ENCODE measurements around the gene DIS3L2.
"Not testable (repeated sequence)": the region's sequence is repeated elsewhere in the genome, so short reads cannot be mapped to it uniquely, and the experiment has no call there.

Gene DIS3L2

GRCh38 chr2:231946241-231946814, 15.2 kb upstream of the DIS3L2 start:
- TF ChIP-seq CTCF (IDR thresholded peaks at IDR 0.05): no peak
- TF ChIP-seq ZFX (IDR thresholded peaks at IDR 0.05; ENCODE audit: borderline replicate concordance): no peak
- no peak overlapping the region for H3K27ac ChIP-seq

- not testable (repeated sequence) for H3K27ac ChIP-seq
These were observed 14.4 kb upstream of the DIS3L2 start for GRCh38 chr2:231947112-231947511.

- H3K27ac ChIP-seq: no peak overlapping the region
- TF ChIP-seq ZFX (IDR thresholded peaks at IDR 0.05; ENCODE audit: borderline replicate concordance) (no peak), CTCF (IDR thresholded peaks at IDR 0.05) (no peak)
These were observed 13.8 kb upstream of the DIS3L2 start for GRCh38 chr2:231947694-231948093.

- TF ChIP-seq ZFX (IDR thresholded peaks at IDR 0.05; ENCODE audit: borderline replicate concordance): no peak
- no peak for TF ChIP-seq CTCF (IDR thresholded peaks at IDR 0.05)
- H3K27ac ChIP-seq: no peak overlapping the region
These were observed 10.0 kb upstream of the DIS3L2 start for GRCh38 chr2:231951452-231952035.

- H3K27ac ChIP-seq: no peak overlapping the region
These were observed 5.6 kb upstream of the DIS3L2 start for GRCh38 chr2:231955758-231956472.

GRCh38 chr2:231957913-231958763, 3.4 kb upstream of the DIS3L2 start:
- TF ChIP-seq ZFX (IDR thresholded peaks at IDR 0.05; ENCODE audit: borderline replicate concordance) (no peak), CTCF (IDR thresholded peaks at IDR 0.05) (no peak)
- H3K27ac ChIP-seq: no peak overlapping the region

More at GRCh38 chr2:231955758-231956472, 5.6 kb upstream of the DIS3L2 start:
- TF ChIP-seq ZFX (IDR thresholded peaks at IDR 0.05; ENCODE audit: borderline replicate concordance) (no peak), CTCF (IDR thresholded peaks at IDR 0.05) (no peak)

- TF ChIP-seq CTCF (IDR thresholded peaks at IDR 0.05): no peak
- TF ChIP-seq ZFX (IDR thresholded peaks at IDR 0.05; ENCODE audit: borderline replicate concordance): no peak
- H3K27ac ChIP-seq: peak overlapping the region; percentile 79
These were observed 634 bp upstream of the DIS3L2 start for GRCh38 chr2:231960810-231961348.
